H1 (cell line): Measurements from ENCODE around the gene TLK1. TPM values are rescaled to one million over a fixed set of nuclear protein-coding genes. Genes with fewer than 3 reads are reported as not detected.

Source experiments
- CTCF ChIA-PET: fragments of 300-600 bp; sonication (Branson Sonifier 250); formaldehyde crosslinking; loops from one replicate; lab custom pipeline; 2021; ENCODE audit not compliant: partially characterized antibody; lab: Charles Lee
- POLR2A ChIA-PET: fragments of 300-600 bp; sonication (Branson Sonifier 250); formaldehyde crosslinking; loops from one replicate; lab custom pipeline; 2021; ENCODE audit warnings: inconsistent platforms; ENCODE audit not compliant: partially characterized antibody; lab: Charles Lee
- DNase-seq, 2 experiments: peaks; one replicate each; pipeline versions ENCODE4 v3.0.0 to v3.0.0-alpha.2; 2010 to 2022; ENCODE audit warnings: low spot score in 2 of 2, low read depth in 1 of 2, mixed read lengths in 1 of 2
- FAIRE-seq: peaks from 2 replicates; lab custom pipeline; 2011; peaks lifted over from hg19 to GRCh38; lab: Jason Lieb, UNC
- H2AFZ ChIP-seq: 2 replicates; pipeline ENCODE4 v1.8.1; 2012; ENCODE audit warnings: low read length, inconsistent platforms
- H2AK5ac ChIP-seq: 2 replicates; pipeline ENCODE4 v1.6.1; 2013; ENCODE audit warnings: low read depth, low read length
- H2BK120ac ChIP-seq: replicated peaks from 2 replicates; pipeline ENCODE3; 2013; ENCODE audit warnings: low read depth, low read length, inconsistent platforms
- H2BK12ac ChIP-seq: 2 replicates; pipeline ENCODE4 v1.6.1; 2013; ENCODE audit warnings: low read depth, low read length
- H2BK15ac ChIP-seq: 2 replicates; pipeline ENCODE4 v1.6.1; 2013; ENCODE audit warnings: low read length
- H2BK20ac ChIP-seq: 2 replicates; pipeline ENCODE4 v1.6.1; 2013; ENCODE audit warnings: low read length
- H2BK5ac ChIP-seq: 2 replicates; pipeline ENCODE4 v1.6.1; 2013; ENCODE audit warnings: low read depth, low read length
- H3K14ac ChIP-seq: 2 replicates; pipeline ENCODE4 v1.6.1; 2013; ENCODE audit warnings: inconsistent platforms; ENCODE audit not compliant: insufficient read length
- H3K18ac ChIP-seq: 2 replicates; pipeline ENCODE4 v1.6.1; 2013; ENCODE audit warnings: low read length; ENCODE audit errors: extremely low read depth
- H3K23ac ChIP-seq: 2 replicates; pipeline ENCODE4 v1.6.1; 2013; ENCODE audit warnings: inconsistent platforms; ENCODE audit not compliant: insufficient read length
- H3K23me2 ChIP-seq: 2 replicates; pipeline ENCODE4 v1.6.1; 2013; ENCODE audit warnings: low read depth, low read length
- H3K27ac ChIP-seq: 2 replicates; pipeline ENCODE4 v1.6.1; 2011; ENCODE audit warnings: low read depth, low read length, inconsistent platforms
- H3K27me3 ChIP-seq, 4 experiments: replicated peaks in 1 of 4; 1 replicate in 1 of 4; 2 replicates in 3 of 4; pipeline versions ENCODE4 v1.6.1 to v1.8.1; 2011 to 2013; ENCODE audit warnings: low read length in 3 of 4, mild to moderate bottlenecking in 3 of 4, inconsistent platforms in 2 of 4, mixed read lengths in 2 of 4, moderate library complexity in 1 of 4; ENCODE audit not compliant: control insufficient read depth in 3 of 4, insufficient read depth in 3 of 4; ENCODE audit errors: extremely low read depth in 1 of 4
- H3K36me3 ChIP-seq, 4 experiments: 2 replicates each; pipeline versions ENCODE4 v1.6.1 to v1.8.1; 2011 to 2013; ENCODE audit warnings: mild to moderate bottlenecking in 4 of 4, low read length in 3 of 4, moderate library complexity in 2 of 4, control low read depth in 1 of 4, inconsistent platforms in 1 of 4; ENCODE audit not compliant: insufficient read depth in 4 of 4, control insufficient read depth in 2 of 4
- H3K4ac ChIP-seq: replicated peaks from 2 replicates; pipeline ENCODE3; 2013; ENCODE audit warnings: low read length, low read depth, mixed read lengths, inconsistent platforms; ENCODE audit not compliant: insufficient read length
- H3K4me1 ChIP-seq, 4 experiments: replicated peaks in 1 of 4; 1 replicate in 1 of 4; 2 replicates in 3 of 4; pipeline versions ENCODE4 v1.6.1 to v1.8.1; 2011 to 2013; ENCODE audit warnings: low read length in 3 of 4, inconsistent platforms in 2 of 4, mixed read lengths in 1 of 4; ENCODE audit not compliant: insufficient read depth in 4 of 4, control insufficient read depth in 3 of 4
- H3K4me2 ChIP-seq, 2 experiments: 2 replicates each; pipeline versions ENCODE4 v1.6.1 to v1.8.1; 2011 to 2013; ENCODE audit warnings: low read depth in 2 of 2, low read length in 2 of 2, control low read depth in 1 of 2, inconsistent platforms in 1 of 2, mild to moderate bottlenecking in 1 of 2; ENCODE audit not compliant: insufficient read depth in 1 of 2
- H3K4me3 ChIP-seq, 4 experiments: fragments of 200-600, 300-600 bp in 1 of 4; sonication (generic), shearing (Covaris generic), sonication (Bioruptor Twin) in 1 of 4; 2 replicates each; pipeline versions ENCODE4 v1.5.1 to v1.8.1; 2011 to 2016; ENCODE audit warnings: low read length in 4 of 4, low read depth in 3 of 4, control low read depth in 2 of 4, inconsistent platforms in 2 of 4, mild to moderate bottlenecking in 2 of 4, mixed read lengths in 1 of 4, moderate library complexity in 1 of 4; ENCODE audit not compliant: insufficient read depth in 2 of 4; ENCODE audit errors: extremely low read depth in 1 of 4
- H3K56ac ChIP-seq: replicated peaks from 2 replicates; pipeline ENCODE3; 2013; ENCODE audit warnings: low read depth, mild to moderate bottlenecking, mixed read lengths, low read length, inconsistent platforms; ENCODE audit not compliant: insufficient read length
- H3K79me1 ChIP-seq: 2 replicates; pipeline ENCODE4 v1.6.1; 2013; ENCODE audit warnings: low read depth, low read length, control low read depth
- H3K79me2 ChIP-seq, 2 experiments: 2 replicates each; pipeline versions ENCODE4 v1.6.1 to v1.8.1; 2012 to 2013; ENCODE audit warnings: low read length in 2 of 2, mild to moderate bottlenecking in 2 of 2, inconsistent platforms in 1 of 2; ENCODE audit not compliant: insufficient read depth in 2 of 2, control insufficient read depth in 1 of 2
- H3K9ac ChIP-seq, 4 experiments: replicated peaks in 1 of 4; 1 replicate in 1 of 4; 2 replicates in 3 of 4; pipeline versions ENCODE4 v1.6.1 to v1.8.1; 2011 to 2013; ENCODE audit warnings: low read depth in 3 of 4, low read length in 3 of 4, control low read depth in 2 of 4, mild to moderate bottlenecking in 2 of 4, moderate library complexity in 2 of 4, inconsistent platforms in 1 of 4; ENCODE audit errors: extremely low read depth in 1 of 4
- H3K9me3 ChIP-seq, 2 experiments: 2 replicates each; pipeline versions ENCODE4 v1.6.1 to v1.8.1; 2012 to 2013; ENCODE audit warnings: mild to moderate bottlenecking in 2 of 2, moderate library complexity in 2 of 2, control low read depth in 1 of 2, inconsistent platforms in 1 of 2, low read depth in 1 of 2, low read length in 1 of 2, mixed read lengths in 1 of 2; ENCODE audit not compliant: insufficient read depth in 2 of 2
- H4K20me1 ChIP-seq, 2 experiments: replicated peaks in 1 of 2; 2 replicates each; pipeline versions ENCODE3 to v1.8.1; 2011 to 2013; ENCODE audit warnings: inconsistent platforms in 2 of 2, low read length in 2 of 2, mild to moderate bottlenecking in 1 of 2; ENCODE audit not compliant: insufficient read depth in 2 of 2, control insufficient read depth in 1 of 2
- H4K5ac ChIP-seq: 2 replicates; pipeline ENCODE4 v1.6.1; 2013; ENCODE audit warnings: low read length, low read depth, mixed read lengths, inconsistent platforms; ENCODE audit not compliant: insufficient read length
- H4K8ac ChIP-seq: 2 replicates; pipeline ENCODE4 v1.8.0; 2013; ENCODE audit warnings: mild to moderate bottlenecking, moderate library complexity, low read length, inconsistent platforms; ENCODE audit not compliant: insufficient read depth; ENCODE audit errors: extremely low read depth
- H4K91ac ChIP-seq: replicated peaks from 2 replicates; pipeline ENCODE3; 2013; ENCODE audit warnings: low read length, mixed read lengths, inconsistent platforms; ENCODE audit not compliant: insufficient read length
- RAD21 ChIP-seq, 2 experiments: IDR thresholded peaks in 1 of 2; conservative IDR thresholded peaks in 1 of 2; 2 replicates each; pipeline ENCODE4 v1.6.1; 2011; ENCODE audit warnings: low read depth in 2 of 2, low read length in 2 of 2, improper control_type of control experiment in 1 of 2, inconsistent platforms in 1 of 2, mild to moderate bottlenecking in 1 of 2, moderate library complexity in 1 of 2
- WGBS, 2 experiments: shearing (Covaris generic) in 1 of 2; methylation state at CpG; one replicate each; pipeline versions ENCODE4 v1.1.6 to v1.1.7; 2013 to 2015; ENCODE audit warnings: low lambda C conversion rate in 2 of 2, mixed read lengths in 2 of 2, inconsistent platforms in 1 of 2, low coverage in 1 of 2, missing lambda C conversion rate in 1 of 2; ENCODE audit not compliant: insufficient replicate concordance in 2 of 2, insufficient coverage in 1 of 2, insufficient read length in 1 of 2; ENCODE audit errors: extremely low coverage in 1 of 2, missing lambda C conversion rate in 1 of 2; 5-methylcytosine and 5-hydroxymethylcytosine counted together
- polyA plus RNA-seq, 7 experiments: library from polyadenylated mRNA; depleted of rRNA in 3 of 7; stranded (reverse) in 5 of 7; unstranded in 2 of 7; fragments of >200 nt in 5 of 7; fragments of 200-250 nt in 2 of 7; gene quantifications; 1 replicate in 5 of 7; 2 replicates in 1 of 7; 4 replicates in 1 of 7; pipeline versions ENCODE4 v1.2.1 to v1.2.3, GENCODE V29; 2011 to 2013; ENCODE audit warnings: missing spikeins in 2 of 7, mixed read lengths in 2 of 7
- total RNA-seq: library from RNA; stranded (reverse); fragmentation: NEBNext Ultra II Directional; extraction: Animal tissue kit (Norgen Biotek cat#: 25700); gene quantifications from 2 replicates; pipeline ENCODE4 v1.2.1, GENCODE V29; 2021
- TF ChIP-seq, protein P1 (sequence below): IDR thresholded peaks from 2 replicates; pipeline ENCODE4 v1.6.1; 2011; ENCODE audit warnings: low read length, improper control_type of control experiment
- TF ChIP-seq, protein P2 (sequence below), 3 experiments: IDR thresholded peaks; 1 replicate in 2 of 3; 2 replicates in 1 of 3; pipeline versions ENCODE4 v1.5.1 to v1.6.1; 2011; ENCODE audit warnings: low read length in 3 of 3, mild to moderate bottlenecking in 3 of 3, inconsistent platforms in 2 of 3, low read depth in 1 of 3, moderate library complexity in 1 of 3; ENCODE audit not compliant: insufficient read depth in 1 of 3; ENCODE audit errors: control extremely low read depth in 1 of 3

Gene TLK1
- total and polyA plus RNA-seq, 2 of the 8 experiments (the other 6 are each of a cell fraction or from before 2014, with no cell fraction given), result 11.2 to 102 TPM

DNA sequence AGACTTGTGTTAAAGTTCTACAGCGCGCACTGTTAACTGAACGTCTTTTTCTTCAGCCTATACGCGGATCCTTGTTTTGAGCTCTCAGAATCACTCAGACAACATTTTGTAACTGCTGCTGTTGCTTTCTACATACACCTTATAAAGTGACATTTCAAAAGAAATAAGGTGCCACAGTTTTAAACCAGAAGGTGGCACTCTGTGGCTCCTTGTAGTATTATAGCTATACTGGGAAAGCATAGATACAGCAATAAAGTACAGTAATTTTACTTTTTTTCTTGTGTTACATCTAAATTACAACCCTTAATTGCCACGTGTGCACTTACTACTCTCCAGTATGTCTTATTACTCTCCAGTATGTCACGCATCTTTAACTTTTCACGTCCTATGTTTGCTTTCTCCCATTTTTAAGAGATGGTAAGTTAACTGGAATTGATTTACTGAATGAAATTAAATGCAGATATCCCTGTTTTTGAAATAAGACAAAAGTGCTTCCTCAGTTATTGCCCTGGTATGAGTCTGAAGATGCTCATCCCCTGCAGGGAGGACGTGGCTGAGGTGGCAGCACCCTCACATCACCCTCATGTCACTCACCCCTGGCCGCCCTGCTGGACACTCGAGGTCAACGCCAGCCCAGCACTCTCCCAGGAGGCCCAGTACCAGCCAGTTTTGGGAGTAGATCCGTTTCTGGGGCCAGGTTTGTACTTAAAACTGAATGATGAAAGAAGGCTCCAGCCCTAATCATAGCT lies 193.9 kb downstream of the TLK1 start:
- Histone ChIP-seq H4K91ac (no peak overlapping the region), H3K9me3 (no peaks in the 10 kb centered on the region), H3K23me2 (no peaks in the 10 kb centered on the region), H3K27ac (no peak overlapping the region), H4K5ac (no peak overlapping the region), H2AK5ac (no peak overlapping the region), H3K18ac (no peak overlapping the region), H3K14ac (no peak overlapping the region), H2AFZ (no peak overlapping the region), H3K36me3 (peaks cover 15 to 57% (median 48%) of the 10 kb centered on the region in 4 experiments), H2BK20ac (no peak overlapping the region), H3K56ac (no peak overlapping the region), H2BK120ac (no peak overlapping the region), H3K4me3 (no peak overlapping the region), H4K20me1 (peaks cover 0 to 2% of the 10 kb centered on the region in 2 experiments), H3K9ac (no peak overlapping the region), H2BK5ac (no peak overlapping the region), H3K79me1 (no peaks in the 10 kb centered on the region), H3K4me1 (no peaks in the 10 kb centered on the region; a peak in 4 of 7 replicates), H3K79me2 (no peaks in the 10 kb centered on the region), H3K23ac (no peak overlapping the region), H3K4ac (no peak overlapping the region), H3K27me3 (no peaks in the 10 kb centered on the region), H3K4me2 (no peak overlapping the region), H2BK15ac (no peak overlapping the region), H4K8ac (no peak overlapping the region), H2BK12ac (no peak overlapping the region)
- ChIA-PET POLR2A (interaction anchor here (0.9 to 2.5 kb wide), 3 partner anchors 11 to 38 kb away, joined by 3 to 6 read pairs (median 5); partner anchors contain the start of gene GORASP2), CTCF (interaction anchor here (0.5 to 1.9 kb wide), 20 partner anchors 10 to 623 kb away, joined by 3 to 8 read pairs (median 3); no protein-coding TSS in a partner anchor)
- WGBS, 2 experiments, result 91% methylated on average over 13 of the region's 13 CpGs; no CpG with 5 or more reads in 1 of the 2 experiments
- TF ChIP-seq, protein P1, sequence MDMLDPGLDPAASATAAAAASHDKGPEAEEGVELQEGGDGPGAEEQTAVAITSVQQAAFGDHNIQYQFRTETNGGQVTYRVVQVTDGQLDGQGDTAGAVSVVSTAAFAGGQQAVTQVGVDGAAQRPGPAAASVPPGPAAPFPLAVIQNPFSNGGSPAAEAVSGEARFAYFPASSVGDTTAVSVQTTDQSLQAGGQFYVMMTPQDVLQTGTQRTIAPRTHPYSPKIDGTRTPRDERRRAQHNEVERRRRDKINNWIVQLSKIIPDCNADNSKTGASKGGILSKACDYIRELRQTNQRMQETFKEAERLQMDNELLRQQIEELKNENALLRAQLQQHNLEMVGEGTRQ, result no peak
- 0 out of 4 replicates have a peak, but pooled peaks of 1 of the 2 experiments have one; percentile 20 for TF ChIP-seq RAD21 (IDR thresholded peaks at IDR 0.05 in 1 of 2, conservative IDR thresholded peaks at IDR 0.05 in 1 of 2; ENCODE audit: low read depth in 2 of 2, low read length in 2 of 2)
- TF ChIP-seq, protein P2, sequence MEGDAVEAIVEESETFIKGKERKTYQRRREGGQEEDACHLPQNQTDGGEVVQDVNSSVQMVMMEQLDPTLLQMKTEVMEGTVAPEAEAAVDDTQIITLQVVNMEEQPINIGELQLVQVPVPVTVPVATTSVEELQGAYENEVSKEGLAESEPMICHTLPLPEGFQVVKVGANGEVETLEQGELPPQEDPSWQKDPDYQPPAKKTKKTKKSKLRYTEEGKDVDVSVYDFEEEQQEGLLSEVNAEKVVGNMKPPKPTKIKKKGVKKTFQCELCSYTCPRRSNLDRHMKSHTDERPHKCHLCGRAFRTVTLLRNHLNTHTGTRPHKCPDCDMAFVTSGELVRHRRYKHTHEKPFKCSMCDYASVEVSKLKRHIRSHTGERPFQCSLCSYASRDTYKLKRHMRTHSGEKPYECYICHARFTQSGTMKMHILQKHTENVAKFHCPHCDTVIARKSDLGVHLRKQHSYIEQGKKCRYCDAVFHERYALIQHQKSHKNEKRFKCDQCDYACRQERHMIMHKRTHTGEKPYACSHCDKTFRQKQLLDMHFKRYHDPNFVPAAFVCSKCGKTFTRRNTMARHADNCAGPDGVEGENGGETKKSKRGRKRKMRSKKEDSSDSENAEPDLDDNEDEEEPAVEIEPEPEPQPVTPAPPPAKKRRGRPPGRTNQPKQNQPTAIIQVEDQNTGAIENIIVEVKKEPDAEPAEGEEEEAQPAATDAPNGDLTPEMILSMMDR (IDR thresholded peaks at IDR 0.05; ENCODE audit: control extremely low read depth in 1 of 3, insufficient read depth in 1 of 3, low read depth in 1 of 3, low read length in 3 of 3), result peak; percentile 46 to 76 (median 54); a peak in 3 of 4 replicates
- no peak for FAIRE-seq
- no peak for DNase-seq
